Neural cell (in vitro differentiated cells): ENCODE results near the gene HLA-DRB1. TPM values are rescaled to one million over a fixed set of nuclear protein-coding genes. Genes with fewer than 3 reads are reported as not detected.

ENCODE experiments used
- H2AFZ ChIP-seq: fragments of 200-600, 300-800 bp; sonication (generic), shearing (Covaris generic); 2 replicates; pipeline ENCODE4 v1.6.0; 2014; ENCODE audit warnings: low read depth, mild to moderate bottlenecking, antibody characterized with exemption, low read length, moderate library complexity
- H3F3A ChIP-seq: fragments of 200-600 bp; shearing (Covaris generic); 2 replicates; pipeline ENCODE4 v1.6.1; 2016; ENCODE audit warnings: mild to moderate bottlenecking, moderate library complexity, mixed read lengths, antibody characterized with exemption, low read length; ENCODE audit not compliant: insufficient read depth, poor library complexity, severe bottlenecking
- H3K27ac ChIP-seq: fragments of 200-600, 300-800 bp; sonication (generic), shearing (Covaris generic); 2 replicates; pipeline ENCODE4 v1.5.1; 2014; ENCODE audit warnings: mild to moderate bottlenecking, low read length, moderate library complexity
- H3K27me3 ChIP-seq: fragments of 300-800, 200-600 bp; sonication (generic), shearing (Covaris generic); 2 replicates; pipeline ENCODE4 v1.6.0; 2014; ENCODE audit warnings: mild to moderate bottlenecking, low read depth, low read length, moderate library complexity; ENCODE audit not compliant: insufficient read depth
- H3K36me3 ChIP-seq: fragments of 300-800, 200-600 bp; sonication (generic), shearing (Covaris generic); 2 replicates; pipeline ENCODE4 v1.5.1; 2014; ENCODE audit warnings: mild to moderate bottlenecking, antibody characterized with exemption, low read length, moderate library complexity; ENCODE audit not compliant: insufficient read depth
- H3K4me2 ChIP-seq: fragments of 300-800, 200-600 bp; sonication (generic), shearing (Covaris generic); 2 replicates; pipeline ENCODE4 v1.6.0; 2014; ENCODE audit warnings: mild to moderate bottlenecking, low read length
- H3K4me3 ChIP-seq: fragments of 300-800, 200-600 bp; sonication (generic), shearing (Covaris generic); 2 replicates; pipeline ENCODE4 v1.5.1; 2014; ENCODE audit warnings: mild to moderate bottlenecking, low read length, moderate library complexity
- H3K79me2 ChIP-seq: fragments of 200-600 bp; shearing (Covaris generic); replicated peaks from 2 replicates; pipeline ENCODE4 v1.6.0; 2014; ENCODE audit warnings: mild to moderate bottlenecking, low read length, moderate library complexity; ENCODE audit not compliant: insufficient read depth
- H3K9ac ChIP-seq: fragments of 300-800, 200-600 bp; sonication (generic), shearing (Covaris generic); 2 replicates; pipeline ENCODE4 v1.6.1; 2016; ENCODE audit warnings: mild to moderate bottlenecking, low read length, mixed read lengths
- H3K9me2 ChIP-seq: fragments of 200-600 bp; shearing (Covaris generic); 2 replicates; pipeline ENCODE4 v1.6.1; 2016; ENCODE audit warnings: mild to moderate bottlenecking, low read length, mixed read lengths; ENCODE audit not compliant: insufficient read depth
- H3K9me3 ChIP-seq: fragments of 200-600, 300-800 bp; sonication (generic), shearing (Covaris generic); 2 replicates; pipeline ENCODE4 v1.6.1; 2016; ENCODE audit warnings: mild to moderate bottlenecking, mixed run types, low read length, moderate library complexity, mixed read lengths
- H4K20me1 ChIP-seq: fragments of 200-600 bp; shearing (Covaris generic); 2 replicates; pipeline ENCODE4 v1.6.1; 2016; ENCODE audit warnings: mild to moderate bottlenecking, mixed run types; ENCODE audit not compliant: insufficient read depth
- CTCF ChIP-seq: fragments of 450-650 bp; IDR thresholded peaks from 2 replicates; pipeline ENCODE4 v1.5.1; 2014; ENCODE audit warnings: antibody characterized with exemption, mild to moderate bottlenecking, moderate library complexity; ENCODE audit not compliant: poor library complexity, severe bottlenecking
- EP300 ChIP-seq: fragments of 450-650 bp; conservative IDR thresholded peaks from 2 replicates; pipeline ENCODE4 v1.6.1; 2014; ENCODE audit warnings: antibody characterized with exemption, mild to moderate bottlenecking, moderate library complexity; ENCODE audit not compliant: poor library complexity, severe bottlenecking
- EZH2 ChIP-seq: fragments of 200-600, 300-800 bp; shearing (Covaris generic), sonication (generic); IDR thresholded peaks from 2 replicates; pipeline ENCODE4 v1.6.1; 2014; ENCODE audit warnings: antibody characterized with exemption, low read length, borderline replicate concordance, mild to moderate bottlenecking; ENCODE audit not compliant: insufficient read depth, poor library complexity, severe bottlenecking
- MXI1 ChIP-seq: fragments of 450-650 bp; conservative IDR thresholded peaks from 2 replicates; pipeline ENCODE4 v1.6.1; 2014; ENCODE audit warnings: antibody characterized with exemption, mild to moderate bottlenecking; ENCODE audit not compliant: poor library complexity, severe bottlenecking
- POLR2AphosphoS5 ChIP-seq: IDR thresholded peaks from 2 replicates; pipeline ENCODE4 v1.6.1; 2012
- RAD21 ChIP-seq: fragments of 450-650 bp; conservative IDR thresholded peaks from 2 replicates; pipeline ENCODE4 v1.6.1; 2014; ENCODE audit warnings: antibody characterized with exemption, mild to moderate bottlenecking, moderate library complexity
- SMC3 ChIP-seq: fragments of 450-650 bp; conservative IDR thresholded peaks from 2 replicates; pipeline ENCODE4 v1.6.1; 2014; ENCODE audit warnings: antibody characterized with exemption, mild to moderate bottlenecking, moderate library complexity; ENCODE audit not compliant: poor library complexity
- TAF1 ChIP-seq: IDR thresholded peaks from 2 replicates; pipeline ENCODE4 v1.6.1; 2012; ENCODE audit warnings: low read depth
- polyA plus RNA-seq: library from polyadenylated mRNA; depleted of rRNA; stranded (reverse); fragments of >200 nt; gene quantifications from 2 replicates; pipeline ENCODE4 v1.2.3, GENCODE V29; 2014
- TF ChIP-seq, protein P1 (sequence below): IDR thresholded peaks from 2 replicates; pipeline ENCODE4 v1.6.1; 2012; ENCODE audit warnings: borderline replicate concordance

HLA-DRB1 gene
- polyA plus RNA-seq, 1 donor from 2014 or later: not detected

DNA sequence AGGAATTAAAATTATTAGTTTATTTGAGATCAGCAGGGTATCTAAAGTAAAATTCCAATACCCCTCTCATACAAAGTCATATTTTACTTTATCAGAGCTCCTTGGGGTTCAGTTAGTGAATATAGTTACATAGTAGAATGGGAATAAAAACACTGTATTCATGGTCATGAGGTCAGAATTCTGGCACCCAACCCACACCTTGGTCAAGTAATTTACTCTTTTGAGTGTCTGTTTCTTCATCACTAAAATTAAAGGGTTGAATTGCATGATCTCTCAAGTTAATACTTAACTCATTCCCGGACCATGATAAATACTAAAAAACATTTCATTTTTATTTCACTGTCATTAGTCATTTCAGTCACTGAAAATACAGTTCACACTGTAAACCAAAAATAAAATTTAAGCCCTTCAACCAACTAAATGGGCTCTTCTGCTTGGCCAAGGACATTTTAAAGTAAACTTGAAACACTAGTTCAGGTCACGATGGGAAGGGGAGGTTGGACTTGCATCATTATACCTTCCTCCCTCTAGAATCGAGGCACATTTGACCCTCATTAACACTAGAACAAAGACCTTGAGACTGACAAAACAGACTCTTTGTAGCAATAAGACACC, 21.1 kb upstream of the HLA-DRB1 start:
- TF ChIP-seq, protein P1, sequence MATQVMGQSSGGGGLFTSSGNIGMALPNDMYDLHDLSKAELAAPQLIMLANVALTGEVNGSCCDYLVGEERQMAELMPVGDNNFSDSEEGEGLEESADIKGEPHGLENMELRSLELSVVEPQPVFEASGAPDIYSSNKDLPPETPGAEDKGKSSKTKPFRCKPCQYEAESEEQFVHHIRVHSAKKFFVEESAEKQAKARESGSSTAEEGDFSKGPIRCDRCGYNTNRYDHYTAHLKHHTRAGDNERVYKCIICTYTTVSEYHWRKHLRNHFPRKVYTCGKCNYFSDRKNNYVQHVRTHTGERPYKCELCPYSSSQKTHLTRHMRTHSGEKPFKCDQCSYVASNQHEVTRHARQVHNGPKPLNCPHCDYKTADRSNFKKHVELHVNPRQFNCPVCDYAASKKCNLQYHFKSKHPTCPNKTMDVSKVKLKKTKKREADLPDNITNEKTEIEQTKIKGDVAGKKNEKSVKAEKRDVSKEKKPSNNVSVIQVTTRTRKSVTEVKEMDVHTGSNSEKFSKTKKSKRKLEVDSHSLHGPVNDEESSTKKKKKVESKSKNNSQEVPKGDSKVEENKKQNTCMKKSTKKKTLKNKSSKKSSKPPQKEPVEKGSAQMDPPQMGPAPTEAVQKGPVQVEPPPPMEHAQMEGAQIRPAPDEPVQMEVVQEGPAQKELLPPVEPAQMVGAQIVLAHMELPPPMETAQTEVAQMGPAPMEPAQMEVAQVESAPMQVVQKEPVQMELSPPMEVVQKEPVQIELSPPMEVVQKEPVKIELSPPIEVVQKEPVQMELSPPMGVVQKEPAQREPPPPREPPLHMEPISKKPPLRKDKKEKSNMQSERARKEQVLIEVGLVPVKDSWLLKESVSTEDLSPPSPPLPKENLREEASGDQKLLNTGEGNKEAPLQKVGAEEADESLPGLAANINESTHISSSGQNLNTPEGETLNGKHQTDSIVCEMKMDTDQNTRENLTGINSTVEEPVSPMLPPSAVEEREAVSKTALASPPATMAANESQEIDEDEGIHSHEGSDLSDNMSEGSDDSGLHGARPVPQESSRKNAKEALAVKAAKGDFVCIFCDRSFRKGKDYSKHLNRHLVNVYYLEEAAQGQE: no peak
- TF ChIP-seq EP300 (no peak), EZH2 (no peak), POLR2AphosphoS5 (no peak), MXI1 (no peak), RAD21 (no peak), SMC3 (no peak), CTCF (no peak), TAF1 (no peak)
- Histone ChIP-seq H3K9ac (no peak overlapping the region), H3K27ac (no peak overlapping the region), H3K79me2 (no peaks in the 10 kb centered on the region), H3K36me3 (no peaks in the 10 kb centered on the region), H3K4me2 (no peak overlapping the region), H2AFZ (no peak overlapping the region), H3K27me3 (no peaks in the 10 kb centered on the region), H3K9me2 (no peaks in the 10 kb centered on the region), H3F3A (no peaks in the 10 kb centered on the region), H3K4me3 (no peak overlapping the region), H4K20me1 (no peaks in the 10 kb centered on the region), H3K9me3 (no peaks in the 10 kb centered on the region)

DNA sequence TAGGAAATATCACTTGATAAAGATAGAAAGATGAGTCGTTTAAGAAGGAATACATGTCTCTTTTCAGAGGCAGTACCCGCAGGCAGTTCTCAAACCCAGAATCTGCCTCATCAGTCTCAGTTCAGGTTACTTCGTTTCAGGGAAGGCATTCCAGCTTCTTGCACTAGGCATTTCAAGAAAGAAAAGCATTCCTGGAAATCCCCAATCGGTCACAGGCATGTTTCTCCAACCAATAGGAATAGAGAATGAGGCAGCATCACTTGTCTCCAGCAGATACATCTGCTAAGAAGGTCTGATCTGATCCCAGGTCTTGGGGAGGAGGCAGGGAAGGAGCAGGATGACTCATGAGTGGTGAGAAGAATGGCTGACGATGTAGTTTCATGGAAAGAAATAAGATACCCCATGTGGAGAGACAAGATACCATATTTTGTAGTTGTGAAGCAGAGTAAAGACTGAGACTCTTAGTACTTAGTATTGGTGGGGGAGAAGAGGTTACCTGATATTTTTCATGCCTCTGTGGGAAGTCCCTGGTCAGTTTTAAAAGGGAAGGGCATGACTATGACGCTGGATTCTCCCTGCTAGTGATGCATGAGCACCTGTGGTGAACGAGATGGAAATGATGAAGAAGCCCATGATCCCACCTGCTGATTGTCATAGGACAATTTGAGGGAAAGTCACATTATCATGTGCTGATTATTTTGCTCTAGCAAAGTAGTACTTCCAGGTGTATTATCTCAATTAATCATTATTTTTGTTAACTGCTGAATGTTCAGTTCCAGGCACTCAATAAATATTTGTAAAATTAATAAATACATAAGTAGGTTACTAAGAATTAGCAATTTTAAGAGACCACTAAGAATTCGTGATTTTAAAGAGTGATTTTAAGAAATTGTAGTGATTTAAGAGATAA, 20.3 kb upstream of the HLA-DRB1 start:
- H3K27ac ChIP-seq: no peak overlapping the region
- no peaks in the 10 kb centered on the region for H3K9me2 ChIP-seq
- H2AFZ ChIP-seq: no peak overlapping the region
- H3K4me2 ChIP-seq: no peak overlapping the region
- no peaks in the 10 kb centered on the region for H3F3A ChIP-seq
- H3K27me3 ChIP-seq: no peaks in the 10 kb centered on the region
- no peak overlapping the region for H3K4me3 ChIP-seq
- no peak overlapping the region for H3K9ac ChIP-seq
- H3K79me2 ChIP-seq: no peaks in the 10 kb centered on the region
- TF ChIP-seq CTCF (no peak), RAD21 (no peak), MXI1 (no peak), TAF1 (no peak), EP300 (no peak), SMC3 (no peak), POLR2AphosphoS5 (no peak), EZH2 (no peak)
- TF ChIP-seq, protein P1: no peak
- H3K9me3 ChIP-seq: no peaks in the 10 kb centered on the region
- no peaks in the 10 kb centered on the region for H4K20me1 ChIP-seq
- no peaks in the 10 kb centered on the region for H3K36me3 ChIP-seq
